Articular chondrocyte of knee joint (primary cell): ENCODE data around the gene BDNF. TPM values are rescaled to one million over a fixed set of nuclear protein-coding genes. Genes with fewer than 3 reads are reported as not detected.

ENCODE experiments used
- total RNA-seq: library from RNA; depleted of rRNA; stranded (reverse); fragments of >200 nt; gene quantifications from 2 replicates; pipeline ENCODE4 v1.2.3, GENCODE V29; 2012

Gene BDNF
- 5.0 and 6.1 TPM in 2 replicates for total RNA-seq

GRCh38 chr11:27700351-27701301, at the start of gene BDNF:
Gene BDNF, minus strand, starts transcription at chr11:27700455. Its CDS starts 41,891 bp downstream, at chr11:27658564.

Other genes with a start within 250 kb of the BDNF start
- 29.5 and 36.4 TPM in 2 replicates for gene LGR4, start 227.7 kb downstream of the BDNF start, total RNA-seq
- 89.2 and 95.8 TPM in 2 replicates for gene LIN7C, start 193.7 kb downstream of the BDNF start, total RNA-seq